ENCODE data around the gene ATP13A4.

DNA sequence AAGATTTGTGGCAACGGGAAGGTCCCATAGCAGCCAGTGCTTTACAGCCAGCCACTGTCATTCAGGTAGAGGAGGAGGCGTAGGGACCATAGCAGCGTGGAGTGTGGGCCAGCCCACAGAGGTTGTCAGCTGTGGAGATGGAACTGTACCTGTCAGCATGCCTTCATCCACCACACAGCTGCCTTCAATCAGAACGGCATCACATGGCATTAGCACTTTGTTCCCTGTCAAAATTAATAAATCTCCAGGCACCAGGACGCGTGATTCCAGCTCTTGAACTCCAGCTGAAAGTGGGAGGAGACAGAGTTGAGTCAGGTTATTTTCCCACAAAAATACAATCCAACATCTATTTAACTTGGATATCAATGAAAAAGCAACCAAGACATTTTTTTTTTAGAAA, 84.0 kb downstream of the ATP13A4 start:
- TF ChIP-seq, protein P1, sequence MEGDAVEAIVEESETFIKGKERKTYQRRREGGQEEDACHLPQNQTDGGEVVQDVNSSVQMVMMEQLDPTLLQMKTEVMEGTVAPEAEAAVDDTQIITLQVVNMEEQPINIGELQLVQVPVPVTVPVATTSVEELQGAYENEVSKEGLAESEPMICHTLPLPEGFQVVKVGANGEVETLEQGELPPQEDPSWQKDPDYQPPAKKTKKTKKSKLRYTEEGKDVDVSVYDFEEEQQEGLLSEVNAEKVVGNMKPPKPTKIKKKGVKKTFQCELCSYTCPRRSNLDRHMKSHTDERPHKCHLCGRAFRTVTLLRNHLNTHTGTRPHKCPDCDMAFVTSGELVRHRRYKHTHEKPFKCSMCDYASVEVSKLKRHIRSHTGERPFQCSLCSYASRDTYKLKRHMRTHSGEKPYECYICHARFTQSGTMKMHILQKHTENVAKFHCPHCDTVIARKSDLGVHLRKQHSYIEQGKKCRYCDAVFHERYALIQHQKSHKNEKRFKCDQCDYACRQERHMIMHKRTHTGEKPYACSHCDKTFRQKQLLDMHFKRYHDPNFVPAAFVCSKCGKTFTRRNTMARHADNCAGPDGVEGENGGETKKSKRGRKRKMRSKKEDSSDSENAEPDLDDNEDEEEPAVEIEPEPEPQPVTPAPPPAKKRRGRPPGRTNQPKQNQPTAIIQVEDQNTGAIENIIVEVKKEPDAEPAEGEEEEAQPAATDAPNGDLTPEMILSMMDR (optimal IDR thresholded peaks at IDR 0.05 in 1 of 3, IDR thresholded peaks at IDR 0.05 in 1 of 3, conservative IDR thresholded peaks at IDR 0.05 in 1 of 3; ENCODE audit: extremely low read depth in 1 of 3, insufficient read depth in 2 of 3, low read length in 3 of 3), result no peak
- TF ChIP-seq EZH2 (IDR thresholded peaks at IDR 0.05; ENCODE audit: low read length), result no peak

Measured in keratinocyte (primary cell).